ENCODE measurements around the gene MCC. TPM values are rescaled to one million over a fixed set of nuclear protein-coding genes. Genes with fewer than 3 reads are reported as not detected.

The MCC gene
- total and polyA plus RNA-seq, 12 donors: 1.8 to 12.6 (median 8.9) TPM

DNA sequence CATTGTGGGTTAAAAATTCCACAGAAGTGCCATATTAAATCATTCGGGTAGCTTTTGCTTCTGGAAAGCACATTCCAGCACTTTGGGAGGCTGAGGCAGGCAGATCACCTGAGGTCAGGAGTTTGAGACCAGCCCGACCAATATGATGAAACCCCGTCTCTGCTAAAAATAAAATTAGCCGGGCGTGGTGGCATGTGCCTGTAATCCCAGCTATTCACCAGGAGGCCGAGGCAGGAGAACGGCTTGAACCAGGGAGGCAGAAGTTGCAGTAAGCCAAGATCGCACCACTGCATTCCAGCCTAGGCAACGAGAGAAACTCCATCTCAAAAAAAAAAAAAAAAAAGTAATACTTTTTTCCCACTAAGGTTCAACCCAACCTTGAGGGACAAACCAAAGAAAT lies 243.3 kb downstream of the MCC start:
- H3K9me3 ChIP-seq (replicated peaks in 1 of 3): no peaks in the 10 kb centered on the region
- no peak overlapping the region for H3K27ac ChIP-seq
- no peak for DNase-seq
- 90 to 95% (median 93%) methylated on average over 9 of the region's 9 CpGs for WGBS, 4 donors
- H3K4me1 ChIP-seq (replicated peaks in 1 of 2): peaks cover 0 to 6% of the 10 kb centered on the region in 2 donors
- H3K27me3 ChIP-seq: no peaks in the 10 kb centered on the region
- H3K4me3 ChIP-seq: no peak overlapping the region
- intact Hi-C loops (cut with DNase I): no loop called here
- no peaks in the 10 kb centered on the region for H3K36me3 ChIP-seq (replicated peaks in 1 of 2)
- TF ChIP-seq, protein P1, sequence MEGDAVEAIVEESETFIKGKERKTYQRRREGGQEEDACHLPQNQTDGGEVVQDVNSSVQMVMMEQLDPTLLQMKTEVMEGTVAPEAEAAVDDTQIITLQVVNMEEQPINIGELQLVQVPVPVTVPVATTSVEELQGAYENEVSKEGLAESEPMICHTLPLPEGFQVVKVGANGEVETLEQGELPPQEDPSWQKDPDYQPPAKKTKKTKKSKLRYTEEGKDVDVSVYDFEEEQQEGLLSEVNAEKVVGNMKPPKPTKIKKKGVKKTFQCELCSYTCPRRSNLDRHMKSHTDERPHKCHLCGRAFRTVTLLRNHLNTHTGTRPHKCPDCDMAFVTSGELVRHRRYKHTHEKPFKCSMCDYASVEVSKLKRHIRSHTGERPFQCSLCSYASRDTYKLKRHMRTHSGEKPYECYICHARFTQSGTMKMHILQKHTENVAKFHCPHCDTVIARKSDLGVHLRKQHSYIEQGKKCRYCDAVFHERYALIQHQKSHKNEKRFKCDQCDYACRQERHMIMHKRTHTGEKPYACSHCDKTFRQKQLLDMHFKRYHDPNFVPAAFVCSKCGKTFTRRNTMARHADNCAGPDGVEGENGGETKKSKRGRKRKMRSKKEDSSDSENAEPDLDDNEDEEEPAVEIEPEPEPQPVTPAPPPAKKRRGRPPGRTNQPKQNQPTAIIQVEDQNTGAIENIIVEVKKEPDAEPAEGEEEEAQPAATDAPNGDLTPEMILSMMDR (IDR thresholded peaks at IDR 0.05): no peak
- TF ChIP-seq POLR2A (IDR thresholded peaks at IDR 0.05): no peak

DNA sequence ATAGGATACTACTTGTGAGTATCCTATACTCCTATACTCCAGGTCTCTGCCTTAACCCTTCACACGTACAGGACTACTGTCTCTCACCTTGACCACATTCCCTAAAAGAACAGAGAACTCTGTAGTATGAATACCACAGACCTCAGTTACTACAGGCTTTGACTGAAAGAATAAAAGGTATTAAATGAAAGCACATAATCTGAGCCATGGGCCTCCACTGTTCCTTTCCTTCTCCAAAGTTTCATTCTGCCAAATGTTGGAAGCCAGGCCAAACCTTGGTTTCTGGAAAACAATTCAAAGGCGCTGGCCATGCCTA lies 244.9 kb downstream of the MCC start:
- intact Hi-C loops (cut with DNase I): no loop called here
- Histone ChIP-seq H3K4me1 (replicated peaks in 1 of 2) (no peaks in the 10 kb centered on the region), H3K4me3 (no peak overlapping the region)

DNA sequence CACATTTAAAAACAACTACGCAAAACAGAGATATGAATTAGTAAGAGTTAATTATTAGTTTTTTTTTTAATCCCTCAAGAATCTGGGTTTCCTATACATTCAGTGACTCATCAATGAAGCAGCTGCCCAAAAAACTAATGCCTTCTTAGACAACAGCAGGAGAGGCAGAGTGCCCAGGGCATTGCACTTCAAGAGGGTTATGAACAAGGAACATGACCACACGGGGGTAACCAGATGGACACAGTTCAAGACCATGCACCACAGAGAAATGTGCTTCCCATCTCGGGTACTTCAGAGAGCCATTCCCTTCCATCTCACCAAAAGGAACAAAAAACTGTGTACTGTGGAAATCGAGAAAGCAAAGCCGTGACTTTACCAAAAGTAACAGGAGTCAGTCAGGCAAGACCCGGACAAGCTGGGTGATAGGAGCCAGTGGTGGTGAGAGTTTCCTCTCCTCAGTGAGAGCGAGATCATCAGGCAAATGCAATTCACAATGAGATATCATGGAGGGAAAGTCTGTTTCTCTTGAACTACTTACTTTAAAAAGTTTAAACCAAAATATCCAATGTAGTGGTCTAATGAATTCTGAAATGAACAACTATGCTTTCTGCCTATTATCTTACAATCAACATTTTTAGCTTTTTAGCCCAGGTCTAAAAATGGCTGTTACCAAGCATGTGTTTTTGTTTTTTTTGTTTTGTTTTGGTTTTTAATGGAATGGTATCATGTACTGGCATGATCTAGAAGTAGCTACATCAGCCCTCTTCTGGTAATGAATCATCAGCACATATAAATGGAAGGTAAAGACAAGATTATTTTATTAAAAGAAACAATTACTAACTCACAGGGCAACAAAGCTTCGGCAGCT lies 245.5 kb downstream of the MCC start:
- TF ChIP-seq POLR2A (IDR thresholded peaks at IDR 0.05): no peak
- TF ChIP-seq, protein P1 (IDR thresholded peaks at IDR 0.05): no peak
- Histone ChIP-seq H3K27ac (no peak overlapping the region), H3K27me3 (no peaks in the 10 kb centered on the region), H3K4me3 (no peak overlapping the region), H3K9me3 (replicated peaks in 1 of 3) (no peaks in the 10 kb centered on the region), H3K4me1 (replicated peaks in 1 of 2) (no peaks in the 10 kb centered on the region), H3K36me3 (replicated peaks in 1 of 2) (no peaks in the 10 kb centered on the region)
- DNase-seq: no peak
- intact Hi-C loops (cut with DNase I): no loop called here
- 81 to 95% (median 89%) methylated on average over 8 of the region's 8 CpGs for WGBS, 4 donors

More for the DNA sequence above, 244.9 kb downstream of the MCC start:
- DNase-seq: no peak
- Histone ChIP-seq H3K27me3 (no peaks in the 10 kb centered on the region), H3K9me3 (replicated peaks in 1 of 3) (no peaks in the 10 kb centered on the region), H3K27ac (no peak overlapping the region), H3K36me3 (replicated peaks in 1 of 2) (no peaks in the 10 kb centered on the region)
- TF ChIP-seq, protein P1 (IDR thresholded peaks at IDR 0.05): no peak
- no peak for TF ChIP-seq POLR2A (IDR thresholded peaks at IDR 0.05)
- 70 to 96% (median 83%) methylated on average over 2 of the region's 2 CpGs for WGBS, 4 donors

DNA sequence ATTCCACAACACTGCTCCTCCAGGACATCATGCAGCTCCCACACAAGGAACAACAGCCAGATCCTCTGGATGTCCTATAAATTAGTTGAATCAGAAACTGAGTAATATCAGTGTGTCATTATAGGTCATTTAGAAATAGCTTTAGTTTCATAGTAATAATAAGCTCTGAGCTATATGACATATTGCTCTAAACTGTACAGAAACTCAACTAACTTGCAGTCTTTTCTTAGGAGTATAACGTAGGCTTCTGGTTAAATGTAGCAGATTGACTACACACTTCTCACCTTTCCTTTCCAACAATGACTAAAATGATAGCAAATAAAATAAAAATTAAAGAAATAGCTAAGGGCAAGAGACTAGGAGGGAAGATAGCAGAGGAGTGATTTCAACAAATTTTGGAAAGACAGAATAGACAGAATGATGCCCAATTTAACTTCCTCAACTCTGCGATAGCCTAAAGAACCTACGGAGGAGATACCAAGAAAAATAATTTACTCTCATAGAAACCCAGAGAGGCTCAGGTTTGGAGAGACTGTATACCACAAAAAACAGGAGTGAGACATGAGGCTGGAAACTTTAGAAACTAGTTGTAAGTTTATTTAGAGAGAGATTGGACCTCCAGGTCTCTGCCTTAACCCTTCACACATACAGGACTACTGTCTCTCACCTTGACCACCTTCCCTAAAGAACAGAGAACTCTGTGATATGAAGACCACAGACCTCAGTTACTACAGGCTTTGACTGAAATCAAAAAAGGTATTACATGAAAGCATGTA lies 247.1 kb downstream of the MCC start:
- TF ChIP-seq POLR2A (IDR thresholded peaks at IDR 0.05): no peak
- TF ChIP-seq, protein P1 (IDR thresholded peaks at IDR 0.05): no peak
- H3K4me3 ChIP-seq: no peak overlapping the region
- no peaks in the 10 kb centered on the region for H3K27me3 ChIP-seq
- H3K36me3 ChIP-seq (replicated peaks in 1 of 2): no peaks in the 10 kb centered on the region
- H3K4me1 ChIP-seq (replicated peaks in 1 of 2): no peaks in the 10 kb centered on the region
- DNase-seq: no peak
- 90 to 97% (median 94%) methylated on average over 3 of the region's 3 CpGs for WGBS, 4 donors
- intact Hi-C loops (cut with DNase I): no loop called here
- H3K27ac ChIP-seq: no peak overlapping the region
- H3K9me3 ChIP-seq (replicated peaks in 1 of 3): no peaks in the 10 kb centered on the region
